Gastroesophageal sphincter (tissue), 3 donors: ENCODE results near the gene OR4M1.

Experiments
- CTCF ChIP-seq, 4 experiments: fragments of 200-600 bp in 2 of 4; fragments of 450-650 bp in 2 of 4; sonication (generic) in 1 of 4; IDR thresholded peaks; one replicate each; pipeline ENCODE4 v1.5.1; 2017 to 2019; ENCODE audit warnings: antibody characterized with exemption in 4 of 4, mild to moderate bottlenecking in 2 of 4, moderate library complexity in 2 of 4
- POLR2AphosphoS5 ChIP-seq: sonication (generic); formaldehyde crosslinking; IDR thresholded peaks from one replicate; pipeline ENCODE4 v1.6.1; 2017; ENCODE audit warnings: antibody characterized with exemption

- TF ChIP-seq CTCF (IDR thresholded peaks at IDR 0.05) (no peak), POLR2AphosphoS5 (no peak)
Measured at GRCh38 chr14:19799880-19800279, 26.6 kb downstream of the OR4M1 start.
